Mesothelial cell of epicardium (in vitro differentiated cells): Measurements from ENCODE around the gene SEL1L2. TPM values are rescaled to one million over a fixed set of nuclear protein-coding genes. Genes with fewer than 3 reads are reported as not detected.

ENCODE experiments used
- DNase-seq, 2 experiments: peaks; one replicate each; pipeline ENCODE4 v3.0.0; 2021; ENCODE audit warnings: low spot score in 2 of 2; ENCODE audit not compliant: unreplicated experiment in 2 of 2
- H3K27ac Mint-ChIP-seq: 2 replicates; pipeline ENCODE4 v1.8.0; 2021; ENCODE audit warnings: mixed read lengths
- H3K27me3 Mint-ChIP-seq: 2 replicates; pipeline ENCODE4 v1.8.0; 2021; ENCODE audit warnings: low read depth, mixed read lengths
- H3K36me3 Mint-ChIP-seq: 2 replicates; pipeline ENCODE4 v1.8.0; 2021; ENCODE audit warnings: mixed read lengths
- H3K4me1 Mint-ChIP-seq: 2 replicates; pipeline ENCODE4 v1.8.0; 2021; ENCODE audit warnings: mixed read lengths
- H3K4me3 Mint-ChIP-seq: 2 replicates; pipeline ENCODE4 v1.8.0; 2021; ENCODE audit warnings: mild to moderate bottlenecking, moderate library complexity, mixed read lengths
- H3K9me3 Mint-ChIP-seq: 2 replicates; pipeline ENCODE4 v1.8.0; 2021; ENCODE audit warnings: mixed read lengths
- CTCF ChIP-seq: fragments of 200-600 bp; sonication (generic); IDR thresholded peaks from one replicate; pipeline ENCODE4 v1.5.0; 2021; ENCODE audit warnings: antibody characterized with exemption; ENCODE audit not compliant: unreplicated experiment
- total RNA-seq: library from RNA; stranded (reverse); gene quantifications from 3 replicates; pipeline ENCODE4 v1.2.1, GENCODE V29; 2021

Gene SEL1L2
- total RNA-seq, 1 donor from 2014 or later, result not detected

DNA sequence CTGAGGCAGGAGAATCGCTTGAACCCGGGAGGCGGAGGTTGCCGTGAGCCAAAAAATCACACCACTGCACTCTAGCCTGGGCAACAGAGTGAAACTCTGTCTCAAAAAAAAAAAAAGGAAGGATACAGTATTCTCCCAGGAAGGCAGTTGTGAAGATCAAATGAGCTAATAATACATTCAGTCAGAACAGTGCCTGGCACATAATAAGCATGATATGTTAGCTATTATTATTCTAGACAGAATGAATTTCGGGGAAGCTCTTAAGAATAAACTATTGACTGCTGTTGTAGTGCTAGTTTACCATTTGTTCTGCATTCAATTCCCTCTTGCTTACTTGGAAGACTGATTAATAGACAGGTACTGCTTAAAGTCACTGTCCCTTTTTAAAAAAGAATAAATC lies 164.9 kb downstream of the SEL1L2 start:
- peaks cover 6% of the 10 kb centered on the region for H3K36me3 Mint-ChIP-seq
- TF ChIP-seq CTCF, result no peak
- H3K9me3 Mint-ChIP-seq, result no peaks in the 10 kb centered on the region
- no peak for DNase-seq
- no peak overlapping the region for H3K27ac Mint-ChIP-seq
- peaks cover 7% of the 10 kb centered on the region for H3K27me3 Mint-ChIP-seq
- no peak overlapping the region for H3K4me3 Mint-ChIP-seq
- no peaks in the 10 kb centered on the region for H3K4me1 Mint-ChIP-seq

DNA sequence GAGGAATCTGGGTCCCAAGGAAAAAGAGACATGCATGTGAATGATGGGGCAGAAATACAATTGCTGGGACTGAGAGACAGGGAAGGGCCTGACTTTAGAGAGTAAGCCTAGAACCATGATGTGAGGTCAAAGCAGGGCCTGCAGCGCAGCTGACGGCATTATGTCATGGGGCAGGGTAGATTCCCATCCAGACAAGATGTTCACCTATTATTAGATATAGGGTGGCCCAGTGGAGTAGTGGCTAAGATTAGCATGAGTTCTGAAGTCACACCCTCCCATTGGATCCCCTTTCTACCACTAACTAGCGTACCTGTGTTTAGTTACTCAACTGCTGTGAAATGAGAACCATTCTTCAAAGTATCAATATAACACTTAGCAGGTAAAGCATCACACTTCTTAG lies 166.0 kb downstream of the SEL1L2 start:
- no peak overlapping the region for H3K27ac Mint-ChIP-seq

DNA sequence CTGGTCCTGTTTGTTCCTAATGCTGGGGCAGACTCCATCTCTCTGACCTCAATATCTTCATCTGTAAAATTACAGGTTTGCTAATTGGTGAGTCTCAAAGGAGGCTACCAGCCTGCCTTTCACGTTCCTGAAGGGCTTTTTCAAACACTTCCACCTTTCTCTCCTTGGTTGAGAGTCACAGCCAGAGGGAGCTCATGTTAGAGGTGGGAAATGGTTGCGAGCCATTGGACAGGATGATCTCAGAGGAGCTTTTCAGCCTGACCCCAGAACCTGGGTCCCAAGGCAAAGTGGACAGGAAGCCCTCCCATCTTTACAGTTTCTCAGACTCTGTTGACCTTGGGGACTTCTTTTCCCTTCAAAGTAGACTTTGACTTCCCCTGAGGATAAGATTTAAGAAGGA lies 168.0 kb downstream of the SEL1L2 start:
- Mint-ChIP-seq H3K4me1 (no peaks in the 10 kb centered on the region), H3K27ac (no peak overlapping the region), H3K4me3 (no peak overlapping the region), H3K36me3 (peaks cover 12% of the 10 kb centered on the region), H3K9me3 (no peaks in the 10 kb centered on the region), H3K27me3 (peaks cover 7% of the 10 kb centered on the region)
- no peak for TF ChIP-seq CTCF
- no peak for DNase-seq

More for the DNA sequence above, 166.0 kb downstream of the SEL1L2 start:
- no peak for TF ChIP-seq CTCF
- H3K4me3 Mint-ChIP-seq, result no peak overlapping the region
- H3K9me3 Mint-ChIP-seq, result no peaks in the 10 kb centered on the region
- no peaks in the 10 kb centered on the region for H3K4me1 Mint-ChIP-seq
- peaks cover 6% of the 10 kb centered on the region for H3K36me3 Mint-ChIP-seq
- peaks cover 7% of the 10 kb centered on the region for H3K27me3 Mint-ChIP-seq
- no peak for DNase-seq

DNA sequence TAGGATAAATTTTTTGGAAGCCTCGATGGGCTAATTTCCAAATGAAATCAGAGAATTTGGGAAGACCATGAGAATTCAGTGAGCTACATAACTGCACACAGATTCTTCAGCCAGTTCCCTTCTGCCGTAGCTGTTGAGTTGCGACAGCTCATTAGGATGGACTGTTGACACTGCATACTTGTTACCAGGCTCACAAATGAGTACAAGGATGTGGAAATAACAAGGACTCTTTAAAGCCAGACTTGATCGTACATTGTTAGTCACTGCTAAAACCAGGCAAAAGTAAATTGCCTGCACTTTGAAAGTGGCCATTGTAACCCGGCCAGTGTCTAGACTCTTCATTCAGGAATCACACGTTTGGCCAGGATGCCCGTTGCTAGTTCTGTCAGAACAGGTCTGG lies 168.5 kb downstream of the SEL1L2 start:
- Mint-ChIP-seq H3K27ac (no peak overlapping the region), H3K9me3 (no peaks in the 10 kb centered on the region), H3K4me3 (no peak overlapping the region), H3K4me1 (no peaks in the 10 kb centered on the region), H3K27me3 (peaks cover 3% of the 10 kb centered on the region), H3K36me3 (peaks cover 13% of the 10 kb centered on the region)
- DNase-seq, result no peak
- no peak for TF ChIP-seq CTCF

DNA sequence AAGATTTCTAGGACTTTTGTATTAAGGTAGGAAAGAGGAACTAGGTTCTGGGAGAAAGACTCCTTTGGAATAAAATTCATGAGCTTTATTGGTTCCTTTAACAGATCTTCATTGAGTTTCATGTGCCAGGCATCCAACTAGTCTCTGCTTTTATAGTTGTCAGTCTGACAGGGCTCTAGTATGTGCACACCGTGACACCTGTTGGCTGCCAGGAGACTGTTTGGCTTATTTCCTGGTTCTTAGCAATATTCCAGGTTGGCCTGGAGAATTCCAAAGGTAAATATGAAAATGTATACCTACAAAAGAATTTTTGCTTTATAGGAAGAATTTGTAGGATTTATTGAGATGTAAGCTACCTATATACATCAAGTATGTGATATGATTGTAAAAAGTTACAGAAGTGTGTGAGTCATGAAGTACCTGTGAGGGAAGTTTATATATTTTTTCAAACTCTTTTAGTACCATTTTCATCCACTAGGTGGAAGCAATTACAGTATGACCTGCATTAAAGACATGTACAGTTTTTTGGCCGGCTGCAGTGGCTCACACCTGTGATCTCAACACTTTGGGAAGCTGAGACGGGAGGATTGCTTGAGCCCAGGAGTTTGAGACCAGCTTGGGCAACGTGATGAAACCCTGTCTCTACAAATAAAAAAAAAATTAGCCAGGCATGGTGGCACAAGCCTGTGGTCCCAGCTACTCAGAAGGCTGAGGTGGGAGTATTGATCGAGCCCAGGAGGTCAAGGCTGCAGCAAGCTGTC lies 170.3 kb downstream of the SEL1L2 start:
- no peaks in the 10 kb centered on the region for H3K27me3 Mint-ChIP-seq
- no peaks in the 10 kb centered on the region for H3K4me1 Mint-ChIP-seq
- peak; percentile 96 for TF ChIP-seq CTCF
- H3K27ac Mint-ChIP-seq, result peak overlapping the region; percentile 21
- H3K36me3 Mint-ChIP-seq, result peaks cover 13% of the 10 kb centered on the region
- H3K9me3 Mint-ChIP-seq, result no peaks in the 10 kb centered on the region
- H3K4me3 Mint-ChIP-seq, result no peak overlapping the region
- DNase-seq, result peak in 1 of 2 experiments; percentile 42
